Measurements from ENCODE around the gene PPM1J.

DNA sequence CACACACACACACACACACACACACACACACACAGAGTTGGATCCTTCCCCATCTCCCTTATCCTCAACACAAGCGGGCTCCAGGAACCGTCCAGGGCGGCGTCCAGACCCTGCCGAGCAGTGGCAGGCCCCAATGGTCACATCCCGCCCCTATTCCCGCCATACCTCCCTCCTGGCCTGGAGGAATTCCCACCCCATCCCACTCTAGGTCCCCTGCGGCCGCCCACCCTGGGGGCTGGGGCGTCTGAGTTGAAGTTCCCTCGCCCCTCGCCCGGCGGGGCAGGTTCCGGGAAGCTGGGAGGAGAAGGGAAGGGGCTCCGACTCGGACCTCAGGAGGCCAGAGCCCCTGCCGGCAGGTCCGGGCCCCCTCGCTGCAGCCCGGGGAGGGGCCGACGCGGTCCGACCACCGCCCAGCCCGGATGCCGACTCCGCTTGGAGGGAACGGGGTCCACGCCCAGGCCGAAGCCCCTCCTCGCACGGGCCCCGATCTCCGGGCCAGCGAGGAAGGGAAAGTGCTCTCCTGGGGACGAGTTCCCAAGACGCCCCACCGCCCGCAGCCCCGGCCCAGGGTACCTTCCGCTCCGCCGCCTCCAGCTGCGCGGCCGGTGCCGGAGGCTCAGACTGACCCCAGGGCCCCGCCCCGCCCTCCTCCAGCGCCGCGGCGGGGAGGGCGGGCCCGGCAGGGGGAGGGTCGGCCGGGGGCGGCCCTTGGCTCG is 8.5 kb downstream of the PPM1J start, which contains the start of gene RHOC:
- peak in 1 of 2 donors; percentile 87 for TF ChIP-seq POLR2A (IDR thresholded peaks at IDR 0.05)
- TF ChIP-seq, protein P1, sequence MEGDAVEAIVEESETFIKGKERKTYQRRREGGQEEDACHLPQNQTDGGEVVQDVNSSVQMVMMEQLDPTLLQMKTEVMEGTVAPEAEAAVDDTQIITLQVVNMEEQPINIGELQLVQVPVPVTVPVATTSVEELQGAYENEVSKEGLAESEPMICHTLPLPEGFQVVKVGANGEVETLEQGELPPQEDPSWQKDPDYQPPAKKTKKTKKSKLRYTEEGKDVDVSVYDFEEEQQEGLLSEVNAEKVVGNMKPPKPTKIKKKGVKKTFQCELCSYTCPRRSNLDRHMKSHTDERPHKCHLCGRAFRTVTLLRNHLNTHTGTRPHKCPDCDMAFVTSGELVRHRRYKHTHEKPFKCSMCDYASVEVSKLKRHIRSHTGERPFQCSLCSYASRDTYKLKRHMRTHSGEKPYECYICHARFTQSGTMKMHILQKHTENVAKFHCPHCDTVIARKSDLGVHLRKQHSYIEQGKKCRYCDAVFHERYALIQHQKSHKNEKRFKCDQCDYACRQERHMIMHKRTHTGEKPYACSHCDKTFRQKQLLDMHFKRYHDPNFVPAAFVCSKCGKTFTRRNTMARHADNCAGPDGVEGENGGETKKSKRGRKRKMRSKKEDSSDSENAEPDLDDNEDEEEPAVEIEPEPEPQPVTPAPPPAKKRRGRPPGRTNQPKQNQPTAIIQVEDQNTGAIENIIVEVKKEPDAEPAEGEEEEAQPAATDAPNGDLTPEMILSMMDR (IDR thresholded peaks at IDR 0.05) = no peak
- peak in 1 of 2 donors; percentile 91 for TF ChIP-seq POLR2AphosphoS5 (IDR thresholded peaks at IDR 0.05; ENCODE audit: insufficient read depth in 1 of 2, low read depth in 1 of 2)
